ENCODE results near the gene CCDC158.

Gene CCDC158

GRCh38 chr4:76449833-76450232, 28.9 kb upstream of the CCDC158 start:
- H3K27ac ChIP-seq (ENCODE audit: low read depth, low read length), result no peak overlapping the region
- H3K9me3 ChIP-seq (ENCODE audit: control insufficient read depth in 5 of 5, low read length in 5 of 5), result no peaks in the 10 kb centered on the region
- H3K4me3 ChIP-seq (ENCODE audit: low read depth in 1 of 5, low read length in 5 of 5), result no peak overlapping the region
- no peak overlapping the region for H3K9ac ChIP-seq (ENCODE audit: low read length in 5 of 5)
- H3K4me1 ChIP-seq (ENCODE audit: control insufficient read depth in 5 of 5, insufficient read depth in 5 of 5, low read length in 5 of 5), result peaks cover 0 to 5% (median 0%) of the 10 kb centered on the region in 5 donors
- H3K36me3 ChIP-seq (ENCODE audit: control insufficient read depth in 5 of 5, insufficient read depth in 5 of 5, low read length in 5 of 5), result no peaks in the 10 kb centered on the region
- no peaks in the 10 kb centered on the region for H3K27me3 ChIP-seq (ENCODE audit: control insufficient read depth in 5 of 5, insufficient read depth in 4 of 5, low read length in 5 of 5)

- no peaks in the 10 kb centered on the region for H3K9me3 ChIP-seq (ENCODE audit: control insufficient read depth in 5 of 5, low read length in 5 of 5)
- no peaks in the 10 kb centered on the region for H3K27me3 ChIP-seq (ENCODE audit: control insufficient read depth in 5 of 5, insufficient read depth in 4 of 5, low read length in 5 of 5)
- H3K27ac ChIP-seq (ENCODE audit: low read depth, low read length), result no peak overlapping the region
- H3K4me3 ChIP-seq (ENCODE audit: low read depth in 1 of 5, low read length in 5 of 5), result no peak overlapping the region
- peaks cover 0 to 5% (median 0%) of the 10 kb centered on the region in 5 donors for H3K4me1 ChIP-seq (ENCODE audit: control insufficient read depth in 5 of 5, insufficient read depth in 5 of 5, low read length in 5 of 5)
- no peak overlapping the region for H3K9ac ChIP-seq (ENCODE audit: low read length in 5 of 5)
- no peaks in the 10 kb centered on the region for H3K36me3 ChIP-seq (ENCODE audit: control insufficient read depth in 5 of 5, insufficient read depth in 5 of 5, low read length in 5 of 5)
These were observed 28.4 kb upstream of the CCDC158 start for GRCh38 chr4:76449362-76449767.

- Histone ChIP-seq H3K27ac (ENCODE audit: low read depth, low read length) (no peak overlapping the region), H3K4me1 (ENCODE audit: control insufficient read depth in 5 of 5, insufficient read depth in 5 of 5, low read length in 5 of 5) (peaks cover 0 to 5% (median 0%) of the 10 kb centered on the region in 5 donors), H3K36me3 (ENCODE audit: control insufficient read depth in 5 of 5, insufficient read depth in 5 of 5, low read length in 5 of 5) (no peaks in the 10 kb centered on the region), H3K27me3 (ENCODE audit: control insufficient read depth in 5 of 5, insufficient read depth in 4 of 5, low read length in 5 of 5) (no peaks in the 10 kb centered on the region), H3K9me3 (ENCODE audit: control insufficient read depth in 5 of 5, low read length in 5 of 5) (no peaks in the 10 kb centered on the region), H3K4me3 (ENCODE audit: low read depth in 1 of 5, low read length in 5 of 5) (no peak overlapping the region), H3K9ac (ENCODE audit: low read length in 5 of 5) (no peak overlapping the region)
These were observed 27.3 kb upstream of the CCDC158 start for GRCh38 chr4:76448211-76448610.

- Histone ChIP-seq H3K4me1 (ENCODE audit: control insufficient read depth in 5 of 5, insufficient read depth in 5 of 5, low read length in 5 of 5) (peaks cover 0 to 5% (median 0%) of the 10 kb centered on the region in 5 donors), H3K27me3 (ENCODE audit: control insufficient read depth in 5 of 5, insufficient read depth in 4 of 5, low read length in 5 of 5) (no peaks in the 10 kb centered on the region), H3K4me3 (ENCODE audit: low read depth in 1 of 5, low read length in 5 of 5) (no peak overlapping the region), H3K36me3 (ENCODE audit: control insufficient read depth in 5 of 5, insufficient read depth in 5 of 5, low read length in 5 of 5) (no peaks in the 10 kb centered on the region), H3K9ac (ENCODE audit: low read length in 5 of 5) (no peak overlapping the region), H3K9me3 (ENCODE audit: control insufficient read depth in 5 of 5, low read length in 5 of 5) (no peaks in the 10 kb centered on the region), H3K27ac (ENCODE audit: low read depth, low read length) (no peak overlapping the region)
These were observed 26.5 kb upstream of the CCDC158 start for GRCh38 chr4:76447393-76447851.

- no peaks in the 10 kb centered on the region for H3K36me3 ChIP-seq (ENCODE audit: control insufficient read depth in 5 of 5, insufficient read depth in 5 of 5, low read length in 5 of 5)
- H3K27me3 ChIP-seq (ENCODE audit: control insufficient read depth in 5 of 5, insufficient read depth in 4 of 5, low read length in 5 of 5), result no peaks in the 10 kb centered on the region
- H3K9ac ChIP-seq (ENCODE audit: low read length in 5 of 5), result no peak overlapping the region
- H3K27ac ChIP-seq (ENCODE audit: low read depth, low read length), result no peak overlapping the region
- no peak overlapping the region for H3K4me3 ChIP-seq (ENCODE audit: low read depth in 1 of 5, low read length in 5 of 5)
- no peaks in the 10 kb centered on the region for H3K9me3 ChIP-seq (ENCODE audit: control insufficient read depth in 5 of 5, low read length in 5 of 5)
- H3K4me1 ChIP-seq (ENCODE audit: control insufficient read depth in 5 of 5, insufficient read depth in 5 of 5, low read length in 5 of 5), result peaks cover 0 to 5% (median 0%) of the 10 kb centered on the region in 5 donors
These were observed 25.0 kb upstream of the CCDC158 start for GRCh38 chr4:76445911-76446310.

- H3K9ac ChIP-seq (ENCODE audit: low read length in 5 of 5), result no peak overlapping the region
These were observed 22.4 kb upstream of the CCDC158 start for GRCh38 chr4:76443376-76443775.

GRCh38 chr4:76442807-76443206, 21.9 kb upstream of the CCDC158 start:
- Histone ChIP-seq H3K4me1 (ENCODE audit: control insufficient read depth in 5 of 5, insufficient read depth in 5 of 5, low read length in 5 of 5) (no peaks in the 10 kb centered on the region), H3K27ac (ENCODE audit: low read depth, low read length) (no peak overlapping the region), H3K36me3 (ENCODE audit: control insufficient read depth in 5 of 5, insufficient read depth in 5 of 5, low read length in 5 of 5) (no peaks in the 10 kb centered on the region), H3K4me3 (ENCODE audit: low read depth in 1 of 5, low read length in 5 of 5) (no peak overlapping the region), H3K9me3 (ENCODE audit: control insufficient read depth in 5 of 5, low read length in 5 of 5) (peaks cover 0 to 4% (median 0%) of the 10 kb centered on the region in 5 donors), H3K9ac (ENCODE audit: low read length in 5 of 5) (no peak overlapping the region), H3K27me3 (ENCODE audit: control insufficient read depth in 5 of 5, insufficient read depth in 4 of 5, low read length in 5 of 5) (no peaks in the 10 kb centered on the region)

More at GRCh38 chr4:76443376-76443775, 22.4 kb upstream of the CCDC158 start:
- H3K4me1 ChIP-seq (ENCODE audit: control insufficient read depth in 5 of 5, insufficient read depth in 5 of 5, low read length in 5 of 5), result no peaks in the 10 kb centered on the region
- H3K27ac ChIP-seq (ENCODE audit: low read depth, low read length), result no peak overlapping the region
- no peak overlapping the region for H3K4me3 ChIP-seq (ENCODE audit: low read depth in 1 of 5, low read length in 5 of 5)
- no peaks in the 10 kb centered on the region for H3K36me3 ChIP-seq (ENCODE audit: control insufficient read depth in 5 of 5, insufficient read depth in 5 of 5, low read length in 5 of 5)
- H3K9me3 ChIP-seq (ENCODE audit: control insufficient read depth in 5 of 5, low read length in 5 of 5), result peaks cover 0 to 4% (median 0%) of the 10 kb centered on the region in 5 donors
- no peaks in the 10 kb centered on the region for H3K27me3 ChIP-seq (ENCODE audit: control insufficient read depth in 5 of 5, insufficient read depth in 4 of 5, low read length in 5 of 5)

- Histone ChIP-seq H3K4me3 (ENCODE audit: low read depth in 1 of 5, low read length in 5 of 5) (no peak overlapping the region), H3K27me3 (ENCODE audit: control insufficient read depth in 5 of 5, insufficient read depth in 4 of 5, low read length in 5 of 5) (no peaks in the 10 kb centered on the region), H3K9me3 (ENCODE audit: control insufficient read depth in 5 of 5, low read length in 5 of 5) (peaks cover 0 to 4% (median 0%) of the 10 kb centered on the region in 5 donors), H3K27ac (ENCODE audit: low read depth, low read length) (no peak overlapping the region), H3K36me3 (ENCODE audit: control insufficient read depth in 5 of 5, insufficient read depth in 5 of 5, low read length in 5 of 5) (no peaks in the 10 kb centered on the region), H3K9ac (ENCODE audit: low read length in 5 of 5) (no peak overlapping the region), H3K4me1 (ENCODE audit: control insufficient read depth in 5 of 5, insufficient read depth in 5 of 5, low read length in 5 of 5) (no peaks in the 10 kb centered on the region)
These were observed 20.9 kb upstream of the CCDC158 start for GRCh38 chr4:76441881-76442280.

GRCh38 chr4:76439491-76439890, 18.6 kb upstream of the CCDC158 start:
- no peaks in the 10 kb centered on the region for H3K36me3 ChIP-seq (ENCODE audit: control insufficient read depth in 5 of 5, insufficient read depth in 5 of 5, low read length in 5 of 5)
- H3K4me1 ChIP-seq (ENCODE audit: control insufficient read depth in 5 of 5, insufficient read depth in 5 of 5, low read length in 5 of 5), result peaks cover 0 to 13% (median 2%) of the 10 kb centered on the region in 5 donors
- no peaks in the 10 kb centered on the region for H3K27me3 ChIP-seq (ENCODE audit: control insufficient read depth in 5 of 5, insufficient read depth in 4 of 5, low read length in 5 of 5)
- H3K9me3 ChIP-seq (ENCODE audit: control insufficient read depth in 5 of 5, low read length in 5 of 5), result peaks cover 0 to 4% (median 0%) of the 10 kb centered on the region in 5 donors
- H3K27ac ChIP-seq (ENCODE audit: low read depth, low read length), result no peak overlapping the region
- H3K9ac ChIP-seq (ENCODE audit: low read length in 5 of 5), result no peak overlapping the region
- H3K4me3 ChIP-seq (ENCODE audit: low read depth in 1 of 5, low read length in 5 of 5), result no peak overlapping the region

GRCh38 chr4:76435528-76436319, 14.8 kb upstream of the CCDC158 start:
- Histone ChIP-seq H3K4me3 (ENCODE audit: low read depth in 1 of 5, low read length in 5 of 5) (peak overlapping the region; percentile 14 to 60 (median 35)), H3K9ac (ENCODE audit: low read length in 5 of 5) (peak overlapping the region; percentile 3 to 40 (median 23)), H3K36me3 (ENCODE audit: control insufficient read depth in 5 of 5, insufficient read depth in 5 of 5, low read length in 5 of 5) (no peaks in the 10 kb centered on the region), H3K27ac (ENCODE audit: low read depth, low read length) (no peak overlapping the region), H3K9me3 (ENCODE audit: control insufficient read depth in 5 of 5, low read length in 5 of 5) (peaks cover 0 to 4% (median 0%) of the 10 kb centered on the region in 5 donors), H3K4me1 (ENCODE audit: control insufficient read depth in 5 of 5, insufficient read depth in 5 of 5, low read length in 5 of 5) (peaks cover 0 to 13% (median 2%) of the 10 kb centered on the region in 5 donors), H3K27me3 (ENCODE audit: control insufficient read depth in 5 of 5, insufficient read depth in 4 of 5, low read length in 5 of 5) (no peaks in the 10 kb centered on the region)
